ENCODE measurements around the gene GALR3. TPM values are rescaled to one million over a fixed set of nuclear protein-coding genes. Genes with fewer than 3 reads are reported as not detected.

Gene GALR3
- total RNA-seq, 6 experiments from 2014 or later = 0.29 to 0.83 TPM; not detected in 4

- Histone ChIP-seq H3K4me3 (no peak overlapping the region), H3K9me3 (no peaks in the 10 kb centered on the region), H3K27ac (no peak overlapping the region), H3K27me3 (no peaks in the 10 kb centered on the region), H3K36me3 (peaks cover 4 to 87% (median 27%) of the 10 kb centered on the region in 4 donors), H3K4me1 (peaks cover 0 to 61% (median 21%) of the 10 kb centered on the region in 4 donors)
- 61% methylated on average over 7 of the region's 7 CpGs for WGBS (ENCODE audit: insufficient coverage, low coverage, low lambda C conversion rate, missing lambda C conversion rate)
- TF ChIP-seq POLR2A (IDR thresholded peaks at IDR 0.05) (no peak), CTCF (IDR thresholded peaks at IDR 0.05) (no peak)
- intact Hi-C loops (cut with DNase I) = loop anchor here (5.0 kb wide), 1 partner anchor 44 kb away; no protein-coding TSS in a partner anchor
- no peak for DNase-seq
- peak in 2 of 4 donors; percentile 4 to 19 for ATAC-seq
Measured at GRCh38 chr22:37860796-37861421, 37.7 kb downstream of the GALR3 start.

- 35% methylated on average over 7 of the region's 7 CpGs for WGBS (ENCODE audit: insufficient coverage, low coverage, low lambda C conversion rate, missing lambda C conversion rate)
- ATAC-seq = peak in 1 of 4 donors; percentile 11
- intact Hi-C loops (cut with DNase I) = loop anchor here (5.0 kb wide), 1 partner anchor 45 kb away; no protein-coding TSS in a partner anchor
Measured at GRCh38 chr22:37862570-37863325, 39.6 kb downstream of the GALR3 start.

DNA sequence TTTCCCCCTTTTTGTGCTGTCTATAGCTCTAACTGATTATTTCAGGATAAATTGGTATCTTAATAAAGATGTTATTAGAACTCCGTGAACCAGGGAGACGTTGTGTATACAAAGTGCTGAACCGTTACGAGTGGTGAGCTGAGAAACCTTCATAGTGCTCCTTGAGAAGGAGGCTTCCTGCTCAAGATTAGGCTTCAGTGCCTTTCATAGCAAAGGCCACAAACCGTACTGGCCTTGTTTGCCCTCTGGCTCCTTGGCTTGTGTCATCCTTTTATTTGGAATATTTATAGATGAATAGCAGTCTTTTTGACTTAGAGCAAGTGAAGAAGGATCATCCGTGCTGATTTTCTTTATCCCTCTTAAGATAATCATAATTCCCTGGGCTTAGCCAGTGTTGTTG, 42.3 kb downstream of the GALR3 start:
- Histone ChIP-seq H3K4me3 (no peak overlapping the region), H3K9me3 (no peaks in the 10 kb centered on the region), H3K27ac (no peak overlapping the region), H3K27me3 (no peaks in the 10 kb centered on the region), H3K4me1 (peaks cover 0 to 40% (median 19%) of the 10 kb centered on the region in 4 donors), H3K36me3 (peaks cover 4 to 78% (median 31%) of the 10 kb centered on the region in 4 donors)
- intact Hi-C loops (cut with DNase I) = no loop called here
- no peak for ATAC-seq
- 78% methylated on average over 6 of the region's 6 CpGs for WGBS (ENCODE audit: insufficient coverage, low coverage, low lambda C conversion rate, missing lambda C conversion rate)
- no peak for DNase-seq
- TF ChIP-seq CTCF (IDR thresholded peaks at IDR 0.05) = no peak
- no peak for TF ChIP-seq POLR2A (IDR thresholded peaks at IDR 0.05)

More at GRCh38 chr22:37862570-37863325, 39.6 kb downstream of the GALR3 start:
- no peak overlapping the region for H3K27ac ChIP-seq
- no peak for DNase-seq
- TF ChIP-seq POLR2A (IDR thresholded peaks at IDR 0.05) = no peak
- no peak for TF ChIP-seq CTCF (IDR thresholded peaks at IDR 0.05)
- H3K4me1 ChIP-seq = peaks cover 0 to 52% (median 21%) of the 10 kb centered on the region in 4 donors
- no peak overlapping the region for H3K4me3 ChIP-seq
- H3K9me3 ChIP-seq = no peaks in the 10 kb centered on the region
- peaks cover 4 to 81% (median 29%) of the 10 kb centered on the region in 4 donors for H3K36me3 ChIP-seq
- H3K27me3 ChIP-seq = no peaks in the 10 kb centered on the region

DNA sequence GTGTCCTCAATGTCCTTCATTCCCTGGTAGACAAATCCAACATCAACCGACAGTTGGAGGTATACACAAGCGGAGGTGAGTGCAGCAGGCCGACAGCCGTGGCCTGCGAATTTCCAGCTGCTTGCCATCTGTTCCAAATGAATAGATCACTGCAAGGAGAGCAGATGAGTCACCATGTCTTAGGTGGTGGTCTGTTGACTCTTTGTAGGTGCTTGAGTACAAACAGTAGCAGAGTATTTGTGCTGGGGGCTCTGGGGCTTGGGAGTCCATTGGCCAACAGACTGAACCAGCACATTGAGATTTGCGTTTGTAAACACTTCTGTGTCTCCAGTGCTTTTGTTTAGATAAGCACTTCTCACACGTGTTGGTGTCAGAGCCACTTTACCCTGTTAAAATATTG, 47.1 kb downstream of the GALR3 start:
- ATAC-seq = no peak
- WGBS (ENCODE audit: insufficient coverage, low coverage, low lambda C conversion rate, missing lambda C conversion rate) = 85% methylated on average over 6 of the region's 7 CpGs
- intact Hi-C loops (cut with DNase I) = no loop called here
- Histone ChIP-seq H3K36me3 (peaks cover 9 to 88% (median 48%) of the 10 kb centered on the region in 4 donors), H3K27ac (no peak overlapping the region), H3K4me3 (no peak overlapping the region), H3K9me3 (no peaks in the 10 kb centered on the region), H3K4me1 (no peaks in the 10 kb centered on the region), H3K27me3 (no peaks in the 10 kb centered on the region)
- TF ChIP-seq POLR2A (IDR thresholded peaks at IDR 0.05) (no peak), CTCF (IDR thresholded peaks at IDR 0.05) (no peak)
- no peak for DNase-seq

MicroRNAs encoded within 50 kb of the gene (microRNA counts, 767-probe panel; counts per million panel counts)
- microRNA hsa-miR-658 (237 counts per million), microRNA hsa-miR-659-3p (237 counts per million)

Small RNAs within 50 kb of the gene (microRNA-seq; reads per million reads assigned to microRNA genes)
- 0 reads per million in 2 donors for gene MIR659

Small RNAs within 50 kb of the gene (small RNA-seq; reads per million reads assigned to genes)
- 0.26 to 0.97 reads per million in 2 experiments for gene MIR659

Other genes with a start within 250 kb of the GALR3 start
- gene LGALS2, start 243.3 kb upstream of the GALR3 start, total RNA-seq = under 1 TPM in 1 of 6 experiments, not detected in 5; 0.64 TPM
- gene GGA1, start 214.5 kb upstream of the GALR3 start, total RNA-seq = 10 to 100 TPM; 18.4 to 27.3 (median 24.1) TPM
- 1 to 10 TPM; 1.6 to 4.8 (median 2.8) TPM for gene SH3BP1, start 183.7 kb upstream of the GALR3 start, total RNA-seq
- 10 to 100 TPM; 15.7 to 63.4 (median 34.4) TPM for gene PDXP, start 164.7 kb upstream of the GALR3 start, total RNA-seq
- 100 to 1,000 TPM in 4 of 6 experiments, 10 to 100 TPM in 2; 34.7 to 267 (median 141) TPM for gene LGALS1, start 147.7 kb upstream of the GALR3 start, total RNA-seq
- gene NOL12, start 137.0 kb upstream of the GALR3 start, total RNA-seq = 10 to 100 TPM in 2 of 6 experiments, 1 to 10 TPM in 4; 8.4 to 16.1 (median 9.4) TPM
- 10 to 100 TPM; 11.7 to 22.8 (median 20.7) TPM for gene TRIOBP, start 126.3 kb upstream of the GALR3 start, total RNA-seq
- gene GCAT, start 15.4 kb upstream of the GALR3 start, total RNA-seq = 10 to 100 TPM; 21.9 to 43.0 (median 29.8) TPM
- gene ANKRD54, start 21.0 kb downstream of the GALR3 start, total RNA-seq = 10 to 100 TPM in 2 of 6 experiments, 1 to 10 TPM in 4; 7.3 to 20.7 (median 9.7) TPM
- 100 to 1,000 TPM; 117 to 200 (median 164) TPM for gene EIF3L, start 26.0 kb downstream of the GALR3 start, total RNA-seq
- 10 to 100 TPM in 3 of 6 experiments, 1 to 10 TPM in 3; 6.5 to 19.0 (median 10.3) TPM for gene MICALL1, start 82.9 kb downstream of the GALR3 start, total RNA-seq
- under 1 TPM in 1 of 6 experiments, not detected in 5; 0.40 TPM for gene C22orf23, start 130.2 kb downstream of the GALR3 start, total RNA-seq
- 10 to 100 TPM; 42.4 to 60.5 (median 56.3) TPM for gene POLR2F, start 130.3 kb downstream of the GALR3 start, total RNA-seq
- gene SOX10, start 161.2 kb downstream of the GALR3 start, total RNA-seq = under 1 TPM in 2 of 6 experiments, not detected in 4; 0.24 to 0.29 TPM
- gene PICK1, start 234.0 kb downstream of the GALR3 start, total RNA-seq = 10 to 100 TPM; 13.0 to 26.4 (median 20.3) TPM

Measured in right lobe of liver (tissue), 6 donors.